Skeletal muscle satellite cell (primary cell): ENCODE measurements around the gene RAPGEF3.

ENCODE experiments used
- H3K27me3 ChIP-seq: 2 replicates; pipeline ENCODE4 v1.7.0; 2013; ENCODE audit warnings: low read length; ENCODE audit not compliant: control insufficient read depth, insufficient read depth
- H3K36me3 ChIP-seq: 2 replicates; pipeline ENCODE4 v1.7.0; 2013; ENCODE audit warnings: mild to moderate bottlenecking, control low read depth, low read length; ENCODE audit not compliant: insufficient read depth
- H3K4me1 ChIP-seq: 2 replicates; pipeline ENCODE4 v1.7.0; 2013; ENCODE audit warnings: low read length; ENCODE audit not compliant: control insufficient read depth, insufficient read depth
- H3K4me2 ChIP-seq: 2 replicates; pipeline ENCODE4 v1.7.0; 2013; ENCODE audit warnings: mild to moderate bottlenecking, low read length
- H3K4me3 ChIP-seq: 2 replicates; pipeline ENCODE4 v1.7.0; 2013; ENCODE audit warnings: low read length
- H3K9ac ChIP-seq: 2 replicates; pipeline ENCODE4 v1.7.0; 2013; ENCODE audit warnings: mild to moderate bottlenecking, low read depth, low read length, moderate library complexity
- H3K9me3 ChIP-seq: replicated peaks from 2 replicates; pipeline ENCODE4 v1.7.0; 2013; ENCODE audit warnings: mild to moderate bottlenecking, control low read depth, low read length

The RAPGEF3 gene

DNA sequence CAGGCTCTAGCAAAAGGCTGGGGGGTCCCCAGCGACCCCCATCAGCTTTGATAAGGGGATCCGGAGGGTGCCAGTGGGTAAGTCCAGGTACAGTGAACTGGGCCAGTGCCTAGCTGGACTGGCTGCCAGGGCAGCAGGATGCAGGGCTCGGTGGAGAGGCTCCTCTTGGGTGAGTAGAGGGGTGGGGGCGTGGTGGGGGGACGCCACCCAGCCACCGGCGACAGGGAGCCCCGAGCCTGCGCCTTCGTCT lies 171 bp downstream of the RAPGEF3 start:
- H3K9me3 ChIP-seq, result no peaks in the 10 kb centered on the region
- peak overlapping the region; percentile 86 for H3K4me3 ChIP-seq
- peaks cover 47% of the 10 kb centered on the region for H3K4me1 ChIP-seq
- no peaks in the 10 kb centered on the region for H3K27me3 ChIP-seq
- peak overlapping the region; percentile 88 for H3K9ac ChIP-seq
- H3K4me2 ChIP-seq, result peak overlapping the region; percentile 99
- no peaks in the 10 kb centered on the region for H3K36me3 ChIP-seq

DNA sequence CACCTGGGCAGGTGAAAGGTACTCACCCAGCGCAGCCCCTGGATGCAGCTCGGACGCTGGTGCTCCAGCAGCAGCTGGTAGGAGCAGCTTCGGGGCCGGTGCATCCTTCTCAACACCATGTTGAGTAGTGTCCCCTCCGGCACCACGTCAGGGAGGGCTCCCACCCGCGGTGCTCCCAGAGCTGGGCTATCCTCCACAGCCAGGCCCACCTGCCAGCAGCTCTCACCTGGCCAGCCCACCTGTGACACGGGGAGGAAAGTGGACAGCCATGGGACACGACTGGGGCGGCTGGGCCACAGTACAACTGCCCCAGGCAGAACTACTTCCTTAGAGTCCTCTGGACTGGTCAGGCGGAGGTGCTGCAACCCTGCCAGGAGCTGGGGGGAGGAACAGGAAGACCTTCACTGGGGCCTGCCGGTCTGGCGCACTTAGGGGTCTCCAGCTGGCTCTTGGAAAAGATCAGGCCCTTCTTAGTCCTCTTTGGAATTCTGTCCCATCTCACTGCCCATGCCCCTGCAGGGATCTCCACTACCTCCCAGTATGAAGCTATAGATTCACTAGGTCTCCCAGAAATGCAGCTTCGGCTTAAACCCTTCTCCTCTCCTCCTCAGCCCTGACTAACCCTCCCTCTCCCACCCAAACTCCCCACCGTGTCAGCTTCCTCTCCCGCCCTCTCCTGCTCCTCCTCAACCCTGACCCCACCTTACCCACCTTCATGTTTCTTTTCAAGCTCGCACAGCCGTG lies 668 bp downstream of the RAPGEF3 start:
- H3K4me1 ChIP-seq, result peaks cover 52% of the 10 kb centered on the region
- peak overlapping the region; percentile 99 for H3K4me2 ChIP-seq
- no peaks in the 10 kb centered on the region for H3K9me3 ChIP-seq
- no peaks in the 10 kb centered on the region for H3K36me3 ChIP-seq
- H3K4me3 ChIP-seq, result peak overlapping the region; percentile 86
- peak overlapping the region; percentile 88 for H3K9ac ChIP-seq
- H3K27me3 ChIP-seq, result no peaks in the 10 kb centered on the region

DNA sequence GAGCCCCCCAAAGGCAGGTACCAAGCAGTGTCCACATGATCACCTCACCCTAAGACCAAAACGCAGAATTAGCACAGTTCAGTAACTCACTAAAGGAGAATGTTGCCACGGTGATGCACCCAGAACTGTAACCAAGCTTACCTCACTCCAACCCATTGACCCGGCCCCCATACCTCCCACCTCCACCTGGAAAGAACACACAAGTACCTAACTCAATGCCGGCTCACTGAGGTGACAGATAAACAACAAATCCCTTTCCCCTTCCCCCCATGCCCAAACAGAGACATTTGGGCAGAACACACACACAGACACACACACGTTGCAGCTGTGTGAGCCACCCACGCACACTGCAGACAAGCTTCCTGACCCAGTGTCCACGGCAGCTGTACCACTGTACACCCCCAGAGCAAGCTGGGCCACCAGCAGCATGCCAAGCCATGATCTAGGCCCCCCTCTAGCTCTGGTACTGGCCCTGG lies 1.3 kb downstream of the RAPGEF3 start:
- no peak overlapping the region for H3K4me3 ChIP-seq
- no peak overlapping the region for H3K9ac ChIP-seq
- no peaks in the 10 kb centered on the region for H3K36me3 ChIP-seq
- H3K9me3 ChIP-seq, result no peaks in the 10 kb centered on the region
- peak overlapping the region; percentile 99 for H3K4me2 ChIP-seq
- peaks cover 58% of the 10 kb centered on the region for H3K4me1 ChIP-seq
- no peaks in the 10 kb centered on the region for H3K27me3 ChIP-seq

DNA sequence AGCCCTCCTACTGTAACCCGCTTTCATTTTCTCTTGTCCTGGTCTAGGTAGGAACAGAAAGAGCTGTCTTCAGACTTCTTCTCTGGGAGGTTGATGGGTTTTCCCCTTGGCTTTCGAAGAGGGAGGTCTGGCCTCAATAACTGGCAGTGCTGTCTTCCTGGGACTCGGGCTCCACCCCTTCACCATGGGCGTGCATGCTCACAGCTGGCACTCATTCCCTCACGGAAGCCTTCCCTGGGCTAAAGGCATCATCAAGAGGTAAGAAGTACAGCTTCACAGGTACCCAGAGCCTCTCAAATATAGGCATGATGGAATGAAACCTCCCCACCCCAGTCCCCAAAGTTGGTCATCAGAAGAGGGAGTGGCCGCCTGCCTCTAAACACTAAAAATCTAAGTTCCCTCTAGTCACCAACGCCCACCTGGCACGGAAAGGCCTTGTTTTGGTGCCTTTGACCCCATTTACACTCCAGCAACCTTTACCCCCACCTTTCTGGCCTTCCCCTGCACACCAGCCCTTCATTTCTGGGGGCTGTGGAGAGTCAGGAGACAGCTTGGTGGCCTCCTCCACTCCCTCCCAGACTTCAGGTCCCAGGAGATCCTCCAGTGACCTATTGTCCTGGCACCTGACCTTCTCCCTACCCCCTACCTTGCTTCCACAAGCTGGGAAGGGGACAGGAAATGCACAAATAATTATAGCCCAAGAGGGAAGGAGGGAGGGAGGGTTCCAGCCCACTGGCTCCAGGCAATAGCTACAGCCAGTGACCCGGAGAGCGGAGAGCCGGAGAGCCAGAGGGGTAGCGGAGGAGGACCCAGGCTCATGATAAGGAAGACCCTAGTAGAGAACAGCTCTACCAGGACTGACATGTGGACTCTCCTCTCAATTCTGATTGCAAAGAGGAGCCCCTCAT lies 2.8 kb downstream of the RAPGEF3 start:
- Histone ChIP-seq H3K4me1 (peaks cover 65% of the 10 kb centered on the region), H3K27me3 (no peaks in the 10 kb centered on the region), H3K9me3 (no peaks in the 10 kb centered on the region), H3K4me3 (no peak overlapping the region), H3K36me3 (no peaks in the 10 kb centered on the region), H3K4me2 (no peak overlapping the region), H3K9ac (no peak overlapping the region)

DNA sequence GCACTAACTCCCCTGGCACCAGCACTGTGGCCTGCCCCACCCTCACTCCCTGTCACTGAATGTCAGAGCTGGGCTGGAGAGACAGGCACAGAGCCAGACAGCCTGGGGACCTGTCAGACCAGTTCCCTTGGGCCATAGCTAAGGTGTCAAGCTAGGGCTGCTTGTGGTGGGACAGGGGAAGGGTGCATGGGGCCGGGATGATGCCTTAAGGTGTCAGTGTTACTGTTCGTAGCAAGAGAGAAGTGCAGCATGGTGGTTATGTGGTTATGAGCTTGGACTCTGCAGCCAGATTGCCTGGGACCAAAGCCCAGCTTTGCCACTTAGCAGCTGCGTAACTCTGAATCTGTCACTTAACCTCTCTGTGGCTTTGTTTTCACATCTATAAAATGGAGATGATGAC lies 3.8 kb downstream of the RAPGEF3 start:
- no peaks in the 10 kb centered on the region for H3K36me3 ChIP-seq
- H3K4me3 ChIP-seq, result no peak overlapping the region
- no peak overlapping the region for H3K4me2 ChIP-seq
- H3K9ac ChIP-seq, result no peak overlapping the region
- peaks cover 65% of the 10 kb centered on the region for H3K4me1 ChIP-seq
- H3K27me3 ChIP-seq, result no peaks in the 10 kb centered on the region
- no peaks in the 10 kb centered on the region for H3K9me3 ChIP-seq

DNA sequence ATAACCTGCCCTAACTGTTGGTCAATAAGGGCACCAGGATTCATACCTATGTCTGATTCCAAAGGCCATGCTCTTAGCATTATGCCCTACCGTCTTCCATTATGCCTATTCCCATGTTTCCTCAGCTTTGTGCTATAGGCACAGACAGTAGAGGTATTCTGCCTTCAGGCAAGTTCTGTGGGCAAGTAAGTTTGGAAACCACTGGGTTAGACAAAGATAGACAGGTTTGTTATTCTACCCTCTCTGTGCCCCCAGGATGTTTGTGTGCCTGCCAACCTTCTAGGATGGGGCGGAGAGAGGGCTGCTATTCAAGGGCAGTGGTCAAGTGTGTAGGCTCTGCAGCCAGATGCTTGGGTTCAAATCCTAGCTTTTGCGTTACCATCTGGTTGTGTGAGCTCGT lies 4.6 kb downstream of the RAPGEF3 start:
- H3K4me3 ChIP-seq, result no peak overlapping the region
- H3K27me3 ChIP-seq, result no peaks in the 10 kb centered on the region
- peak overlapping the region; percentile 30 for H3K4me2 ChIP-seq
- H3K36me3 ChIP-seq, result no peaks in the 10 kb centered on the region
- no peak overlapping the region for H3K9ac ChIP-seq
- H3K9me3 ChIP-seq, result no peaks in the 10 kb centered on the region
- H3K4me1 ChIP-seq, result peaks cover 59% of the 10 kb centered on the region

DNA sequence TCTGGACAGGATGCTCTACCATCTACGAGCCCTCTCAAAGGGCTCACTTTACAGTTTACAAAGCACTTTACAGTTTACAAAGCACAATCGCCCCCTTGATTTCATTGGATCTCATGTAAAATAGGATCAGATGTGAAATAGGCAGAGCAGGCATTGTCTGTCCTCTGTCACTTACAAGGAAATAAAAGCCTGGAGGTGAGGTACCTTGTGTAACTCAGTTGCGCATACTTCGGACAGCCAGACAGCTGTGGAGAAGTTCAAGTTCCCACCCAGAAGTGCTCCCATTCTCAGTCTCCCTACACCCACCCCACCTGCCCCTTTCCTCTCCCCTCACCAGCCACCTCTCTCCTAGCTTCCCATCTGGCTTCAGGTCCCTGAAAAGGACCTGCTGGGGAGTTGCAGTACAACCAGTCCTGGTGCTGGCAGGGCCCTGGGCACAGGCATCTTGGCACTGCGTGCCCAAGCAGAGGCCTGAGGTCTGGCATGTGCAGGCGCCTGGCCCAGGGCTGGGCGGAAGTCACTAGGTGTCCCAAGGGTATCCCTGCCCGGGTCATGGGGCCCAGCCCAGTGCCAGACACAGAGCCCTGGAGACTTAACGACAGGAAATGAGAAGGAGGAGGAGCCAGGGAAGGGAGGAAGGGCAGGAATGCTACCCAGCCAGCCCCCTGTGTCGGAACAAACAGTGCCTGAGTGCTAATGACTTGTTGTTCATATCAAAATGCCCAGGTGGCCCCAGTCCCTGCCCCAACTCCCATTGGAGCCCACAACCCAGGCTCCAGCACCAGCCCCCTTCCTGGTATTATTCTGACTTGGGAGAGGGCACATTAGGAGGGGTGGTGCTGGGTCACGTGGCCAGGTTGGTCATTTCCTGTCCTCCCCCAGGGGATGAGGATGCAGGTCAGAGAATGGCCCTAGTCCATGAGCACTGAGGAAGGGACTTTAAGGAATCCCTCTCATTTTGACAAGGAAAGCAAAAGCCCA lies 5.4 kb downstream of the RAPGEF3 start:
- Histone ChIP-seq H3K4me1 (peaks cover 56% of the 10 kb centered on the region), H3K4me3 (peak overlapping the region; percentile 5), H3K9me3 (no peaks in the 10 kb centered on the region), H3K27me3 (no peaks in the 10 kb centered on the region), H3K9ac (peak overlapping the region; percentile 20), H3K4me2 (peak overlapping the region; percentile 30), H3K36me3 (no peaks in the 10 kb centered on the region)

DNA sequence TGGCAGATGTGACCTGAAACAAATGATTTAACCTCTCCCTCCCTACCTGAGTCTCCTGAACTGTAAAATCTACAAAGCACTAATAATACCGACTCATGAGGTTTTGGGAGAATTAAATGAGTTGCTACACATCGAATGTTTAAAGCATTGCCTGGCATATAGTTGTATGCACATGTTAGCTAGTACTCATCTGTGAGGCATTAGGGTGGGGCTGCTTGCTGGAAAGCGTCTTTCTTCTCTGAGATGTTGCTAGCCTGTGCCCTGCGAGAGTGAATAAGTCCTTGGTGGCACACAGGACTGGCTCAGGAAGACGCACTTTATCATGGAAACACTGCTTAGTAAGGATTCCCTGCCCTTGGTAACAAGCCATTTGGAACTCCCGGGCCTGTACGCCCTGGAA lies 6.1 kb downstream of the RAPGEF3 start:
- Histone ChIP-seq H3K4me1 (peaks cover 48% of the 10 kb centered on the region), H3K4me3 (peak overlapping the region; percentile 5), H3K9ac (peak overlapping the region; percentile 20), H3K27me3 (no peaks in the 10 kb centered on the region), H3K4me2 (peak overlapping the region; percentile 30), H3K36me3 (no peaks in the 10 kb centered on the region), H3K9me3 (no peaks in the 10 kb centered on the region)

DNA sequence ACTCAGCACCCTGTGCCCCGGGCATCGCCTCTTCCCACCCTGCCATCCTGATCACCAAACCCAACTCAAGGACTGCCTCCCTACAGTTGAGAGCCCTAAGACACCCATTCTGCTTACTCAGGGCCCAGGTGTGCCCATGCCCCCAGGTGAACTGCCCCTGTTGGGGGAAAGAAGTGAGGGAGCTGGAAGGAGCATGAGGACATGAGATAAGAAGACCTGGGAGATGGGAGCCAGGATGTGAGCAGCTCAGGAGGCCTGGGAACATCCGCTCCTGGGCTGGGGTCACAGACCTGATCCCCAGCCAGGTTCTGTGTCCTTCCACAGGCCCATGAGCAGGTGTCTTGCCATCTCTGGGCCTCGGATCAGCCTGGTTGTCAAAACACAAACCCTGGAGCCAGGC lies 6.6 kb downstream of the RAPGEF3 start:
- no peak overlapping the region for H3K9ac ChIP-seq
- H3K36me3 ChIP-seq, result no peaks in the 10 kb centered on the region
- H3K9me3 ChIP-seq, result no peaks in the 10 kb centered on the region
- no peak overlapping the region for H3K4me2 ChIP-seq
- no peak overlapping the region for H3K4me3 ChIP-seq
- H3K4me1 ChIP-seq, result peaks cover 44% of the 10 kb centered on the region
- H3K27me3 ChIP-seq, result no peaks in the 10 kb centered on the region

DNA sequence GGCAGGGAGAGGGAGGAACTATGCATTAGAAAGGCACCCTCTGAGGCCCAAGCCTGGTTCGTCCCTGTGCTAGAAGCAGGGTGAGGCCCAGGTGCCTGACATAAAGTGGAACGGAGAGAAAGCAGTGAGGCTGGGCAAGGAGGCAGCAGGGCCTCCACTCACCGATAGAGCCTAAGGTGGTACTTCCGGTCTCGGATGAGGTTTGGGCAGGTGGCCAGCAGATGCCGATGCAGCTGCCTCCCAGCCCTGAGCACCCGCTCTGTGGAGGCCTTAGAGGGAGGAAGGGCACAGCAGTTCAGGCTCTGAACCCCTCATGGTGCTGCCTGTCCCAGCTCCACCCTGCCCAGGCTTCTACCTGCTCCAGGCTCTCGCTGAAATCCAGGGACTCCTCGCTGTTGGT lies 7.1 kb downstream of the RAPGEF3 start:
- Histone ChIP-seq H3K9ac (no peak overlapping the region), H3K4me3 (no peak overlapping the region), H3K9me3 (no peaks in the 10 kb centered on the region), H3K4me2 (no peak overlapping the region), H3K36me3 (no peaks in the 10 kb centered on the region), H3K4me1 (peaks cover 41% of the 10 kb centered on the region), H3K27me3 (no peaks in the 10 kb centered on the region)

DNA sequence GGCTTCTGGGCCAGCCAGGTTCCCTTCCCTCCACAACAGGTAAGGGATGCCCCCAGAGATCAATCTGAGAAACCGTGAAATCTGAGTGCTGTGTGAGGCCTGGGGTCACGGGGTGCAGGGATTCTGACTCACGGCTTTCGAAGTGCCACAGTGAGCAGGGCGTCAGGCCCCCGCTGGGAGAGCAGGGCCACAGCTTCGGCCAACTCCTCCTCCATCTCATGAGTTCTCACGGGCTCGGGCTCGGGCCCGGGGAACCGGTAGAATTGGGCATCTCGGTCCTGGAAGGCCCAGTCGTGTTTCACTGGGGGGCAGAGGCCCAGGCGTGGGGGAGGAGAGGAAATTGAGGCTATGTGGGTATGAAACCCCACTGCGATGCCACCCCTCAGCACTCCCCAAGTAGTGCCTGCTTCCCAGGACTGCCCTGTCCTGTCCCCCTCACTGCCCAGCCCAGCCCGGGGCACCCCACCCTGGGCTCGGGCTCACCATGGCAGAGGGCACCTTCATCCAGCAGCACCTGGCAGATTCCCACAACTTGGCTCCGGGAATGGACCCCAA lies 7.7 kb downstream of the RAPGEF3 start:
- no peaks in the 10 kb centered on the region for H3K27me3 ChIP-seq
- H3K4me2 ChIP-seq, result no peak overlapping the region
- H3K36me3 ChIP-seq, result no peaks in the 10 kb centered on the region
- no peak overlapping the region for H3K9ac ChIP-seq
- H3K9me3 ChIP-seq, result no peaks in the 10 kb centered on the region
- no peak overlapping the region for H3K4me3 ChIP-seq
- H3K4me1 ChIP-seq, result peaks cover 41% of the 10 kb centered on the region
